A673 (cell line): Measurements from ENCODE around the gene ADGRG1. TPM values are rescaled to one million over a fixed set of nuclear protein-coding genes. Genes with fewer than 3 reads are reported as not detected.

ENCODE experiments used
- BruUV-seq: library from RNA; stranded (reverse); fragments of 400-500 nt; replicated peaks from 2 replicates; lab custom pipeline; 2021; lab: Mats Ljungman, UMichigan
- CTCF ChIA-PET: fragments of 300-600 bp; sonication (Branson Sonifier 250); formaldehyde crosslinking; loops from one replicate; lab custom pipeline; 2022; ENCODE audit warnings: antibody characterized with exemption; lab: Charles Lee
- POLR2A ChIA-PET: fragments of 300-600 bp; sonication (Branson Sonifier 250); formaldehyde crosslinking; loops from one replicate; lab custom pipeline; 2022; ENCODE audit warnings: antibody characterized with exemption; ENCODE audit not compliant: low non-redundant PET; lab: Charles Lee
- DNase-seq: peaks from one replicate; pipeline ENCODE4 v3.0.0-alpha.2; 2015; ENCODE audit warnings: low spot score
- H3K27ac ChIP-seq: fragments of 200-600 bp; sonication (generic); 2 replicates; pipeline ENCODE4 v1.5.1; 2016; ENCODE audit warnings: mixed run types, low read depth, mild to moderate bottlenecking, mixed read lengths, antibody characterized with exemption, low read length; ENCODE audit not compliant: poor library complexity, severe bottlenecking
- H3K27me3 ChIP-seq: fragments of 200-600 bp; sonication (generic); replicated peaks from 2 replicates; pipeline ENCODE4 v1.6.1; 2017; ENCODE audit warnings: mixed run types, low read depth, mild to moderate bottlenecking, mixed read lengths, antibody characterized with exemption, low read length; ENCODE audit not compliant: insufficient read depth, poor library complexity
- H3K36me3 ChIP-seq: fragments of 200-600 bp; sonication (generic); 2 replicates; pipeline ENCODE4 v1.6.1; 2016; ENCODE audit warnings: mixed run types, mild to moderate bottlenecking, mixed read lengths, antibody characterized with exemption, low read length; ENCODE audit not compliant: insufficient read depth, poor library complexity, severe bottlenecking
- H3K4me1 ChIP-seq: fragments of 200-600 bp; sonication (generic); 2 replicates; pipeline ENCODE4 v1.6.1; 2017; ENCODE audit warnings: mixed run types, mild to moderate bottlenecking, mixed read lengths, antibody characterized with exemption, low read length; ENCODE audit not compliant: insufficient read depth, poor library complexity, severe bottlenecking
- H3K4me3 ChIP-seq: fragments of 200-600 bp; sonication (generic); 2 replicates; pipeline ENCODE4 v1.5.1; 2016; ENCODE audit warnings: low read depth, mixed run types, mild to moderate bottlenecking, mixed read lengths, low read length; ENCODE audit not compliant: poor library complexity, severe bottlenecking
- H3K9me3 ChIP-seq: fragments of 200-600 bp; sonication (generic); 2 replicates; pipeline ENCODE4 v1.6.1; 2016; ENCODE audit warnings: mixed run types, low read depth, mild to moderate bottlenecking, mixed read lengths, antibody characterized with exemption, low read length; ENCODE audit not compliant: poor library complexity, severe bottlenecking
- CTCF ChIP-seq: fragments of 300-800, 200-600 bp; sonication (generic); conservative IDR thresholded peaks from 2 replicates; pipeline ENCODE4 v1.5.1; 2017; ENCODE audit warnings: low read depth, mild to moderate bottlenecking, antibody characterized with exemption, low read length, moderate library complexity, mixed read lengths
- EZH2 ChIP-seq: fragments of 200-600 bp; sonication (generic); IDR thresholded peaks from 2 replicates; pipeline ENCODE4 v1.6.1; 2017; ENCODE audit warnings: borderline replicate concordance, low read depth, mild to moderate bottlenecking, mixed read lengths, antibody characterized with exemption, low read length; ENCODE audit not compliant: poor library complexity, severe bottlenecking
- intact Hi-C: fragments of 100-400 bp; cut with micrococcal nuclease; formaldehyde crosslinking; loops from one replicate; pipeline ENCODE4 v1.10.0; 2022; ENCODE audit not compliant: unreplicated experiment
- total RNA-seq: library from RNA; stranded (reverse); gene quantifications from 2 replicates; pipeline ENCODE4 v1.2.3, GENCODE V29; 2021

The ADGRG1 gene
- total RNA-seq, 1 experiment from 2014 or later = 0.75 TPM

DNA sequence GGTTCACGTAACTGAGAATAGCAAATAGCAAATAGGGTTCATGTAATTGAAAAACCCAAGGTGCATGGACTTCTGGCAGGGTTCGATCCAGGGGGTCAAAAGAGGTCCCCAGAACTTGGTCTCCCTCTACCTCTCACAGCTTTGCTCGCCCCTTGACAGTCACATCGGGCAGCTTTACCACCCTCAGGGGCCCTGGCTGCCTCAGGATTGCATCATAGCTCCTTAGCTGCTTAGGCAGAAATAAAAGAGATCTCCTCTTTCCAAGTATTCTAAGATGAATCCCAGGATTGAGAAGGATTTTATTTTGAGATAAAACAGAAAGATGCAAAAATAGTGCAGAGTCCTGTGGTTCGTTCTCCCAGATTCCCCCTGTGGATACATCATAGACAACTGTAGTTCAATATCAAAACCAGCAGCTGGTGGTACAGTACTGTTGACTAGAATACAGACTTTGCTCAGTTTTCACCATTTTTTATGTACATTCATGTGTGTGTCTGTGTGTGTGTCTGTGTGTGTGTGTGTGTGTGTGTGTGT lies 52.5 kb downstream of the ADGRG1 start:
- Histone ChIP-seq H3K27ac (no peak overlapping the region), H3K9me3 (no peaks in the 10 kb centered on the region), H3K4me3 (no peak overlapping the region), H3K4me1 (peaks cover 3% of the 10 kb centered on the region), H3K36me3 (no peaks in the 10 kb centered on the region), H3K27me3 (no peaks in the 10 kb centered on the region)
- intact Hi-C loops = no loop called here
- ChIA-PET CTCF (no interaction called here), POLR2A (no interaction called here)
- no peak for DNase-seq
- BruUV-seq = no TSS peak
- TF ChIP-seq EZH2 (no peak), CTCF (no peak)

- TF ChIP-seq CTCF (no peak), EZH2 (no peak)
- H3K4me3 ChIP-seq = no peak overlapping the region
- ChIA-PET CTCF (no interaction called here), POLR2A (no interaction called here)
- no peaks in the 10 kb centered on the region for H3K36me3 ChIP-seq
- no TSS peak for BruUV-seq
- H3K27ac ChIP-seq = no peak overlapping the region
- no peak for DNase-seq
- no peaks in the 10 kb centered on the region for H3K27me3 ChIP-seq
- intact Hi-C loops = no loop called here
- no peaks in the 10 kb centered on the region for H3K9me3 ChIP-seq
- H3K4me1 ChIP-seq = peaks cover 3% of the 10 kb centered on the region
Observed at GRCh38 chr16:57681950-57682728, 53.7 kb downstream of the ADGRG1 start.

DNA sequence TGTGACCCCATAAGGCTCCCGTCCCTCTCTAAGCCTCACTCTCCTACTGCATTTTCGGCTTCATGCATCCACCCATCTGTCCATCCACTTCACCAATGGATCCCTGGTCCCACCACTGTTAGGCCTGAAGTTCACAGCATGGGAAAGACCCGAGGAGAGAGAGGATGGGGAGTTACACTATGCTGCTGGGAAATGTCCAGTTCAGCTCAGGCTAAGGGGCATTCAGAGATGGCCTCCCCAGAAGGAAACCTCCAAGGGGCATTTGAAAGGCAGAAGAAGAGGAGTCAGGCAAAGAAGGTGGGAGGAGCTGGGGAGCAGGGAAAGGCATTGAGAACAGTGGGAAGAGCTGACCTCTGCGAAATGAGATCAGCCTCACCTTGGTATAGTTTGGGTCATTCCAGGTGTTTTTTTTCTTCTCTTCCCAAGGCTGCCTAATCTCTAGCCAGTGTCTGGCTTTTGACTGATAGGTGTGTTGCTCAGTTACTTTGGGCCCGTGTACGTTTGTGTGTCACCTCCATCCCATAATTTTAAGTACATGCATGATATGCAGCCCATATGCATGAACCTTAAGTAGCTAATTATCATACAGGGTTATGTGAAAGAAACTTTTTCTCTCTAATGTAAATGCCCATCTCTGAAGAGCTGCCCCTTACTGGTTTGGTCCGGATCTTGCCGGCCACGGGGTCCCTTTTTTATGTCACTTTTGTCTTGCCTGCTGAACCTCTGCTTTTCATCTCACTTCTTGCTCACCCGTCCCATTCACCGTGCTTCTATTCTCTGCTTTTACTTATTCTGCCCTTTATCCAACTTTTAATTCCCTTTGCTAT lies 54.6 kb downstream of the ADGRG1 start:
- no peaks in the 10 kb centered on the region for H3K27me3 ChIP-seq
- CTCF ChIA-PET = no interaction called here
- DNase-seq = no peak
- intact Hi-C loops = no loop called here
- peaks cover 3% of the 10 kb centered on the region for H3K4me1 ChIP-seq
- no peak overlapping the region for H3K4me3 ChIP-seq
- no peaks in the 10 kb centered on the region for H3K9me3 ChIP-seq
- POLR2A ChIA-PET = no interaction called here
- H3K36me3 ChIP-seq = no peaks in the 10 kb centered on the region
- H3K27ac ChIP-seq = no peak overlapping the region
- TF ChIP-seq EZH2 (no peak), CTCF (no peak)
- BruUV-seq = no TSS peak
